CD14-positive monocyte (primary cell): ENCODE data around the gene TMEM38A. TPM values are rescaled to one million over a fixed set of nuclear protein-coding genes. Genes with fewer than 3 reads are reported as not detected.

Source experiments
- DNase-seq, 3 donors: peaks; one replicate each; pipeline ENCODE4 v3.0.0-alpha.2; 2011 to 2022
- H2AFZ ChIP-seq: 2 replicates; pipeline ENCODE4 v1.6.0; 2012; ENCODE audit warnings: mild to moderate bottlenecking, low read depth, low read length, inconsistent platforms; ENCODE audit not compliant: insufficient read depth, poor library complexity, severe bottlenecking
- H3K27ac ChIP-seq, 2 donors: 1 replicate in 1 of 2; 2 replicates in 1 of 2; pipeline ENCODE4 v1.5.1; 2012 to 2013; ENCODE audit warnings: low read length in 2 of 2, control low read depth in 1 of 2, inconsistent platforms in 1 of 2, low read depth in 1 of 2, mild to moderate bottlenecking in 1 of 2
- H3K27me3 ChIP-seq, 2 donors: one replicate each; pipeline versions ENCODE4 v1.6.0 to v1.6.1; 2011 to 2013; ENCODE audit warnings: low read length in 2 of 2; ENCODE audit not compliant: control insufficient read depth in 2 of 2, insufficient read depth in 2 of 2
- H3K36me3 ChIP-seq, 2 donors: replicated peaks in 1 of 2; 1 replicate in 1 of 2; 2 replicates in 1 of 2; pipeline versions ENCODE4 v1.5.1 to v1.6.1; 2012 to 2013; ENCODE audit warnings: low read length in 2 of 2, control low read depth in 1 of 2, inconsistent platforms in 1 of 2, mild to moderate bottlenecking in 1 of 2; ENCODE audit not compliant: insufficient read depth in 2 of 2, control insufficient read depth in 1 of 2
- H3K4me1 ChIP-seq, 2 donors: 1 replicate in 1 of 2; 2 replicates in 1 of 2; pipeline versions ENCODE4 v1.5.1 to v1.6.1; 2012 to 2013; ENCODE audit warnings: low read length in 2 of 2, control low read depth in 1 of 2, inconsistent platforms in 1 of 2, mild to moderate bottlenecking in 1 of 2, moderate library complexity in 1 of 2; ENCODE audit not compliant: insufficient read depth in 2 of 2, control insufficient read depth in 1 of 2
- H3K4me2 ChIP-seq: replicated peaks from 2 replicates; pipeline ENCODE3; 2012; ENCODE audit warnings: low read length, moderate library complexity, mild to moderate bottlenecking; ENCODE audit not compliant: poor library complexity, severe bottlenecking; ENCODE audit errors: extremely low read depth
- H3K4me3 ChIP-seq, 3 experiments: fragments of 200-600 bp in 1 of 3; sonication (generic) in 1 of 3; replicated peaks in 1 of 3; 1 replicate in 2 of 3; 2 replicates in 1 of 3; pipeline ENCODE4 v1.5.1; 2011 to 2013; ENCODE audit warnings: low read length in 3 of 3, mild to moderate bottlenecking in 3 of 3, control low read depth in 2 of 3, low read depth in 2 of 3, inconsistent platforms in 1 of 3, moderate library complexity in 1 of 3
- H3K79me2 ChIP-seq: 2 replicates; pipeline ENCODE4 v1.6.0; 2012; ENCODE audit warnings: mild to moderate bottlenecking, control low read depth, inconsistent platforms, low read length, moderate library complexity; ENCODE audit not compliant: insufficient read depth
- H3K9ac ChIP-seq: 2 replicates; pipeline ENCODE4 v1.6.0; 2017; ENCODE audit warnings: low read length, mild to moderate bottlenecking; ENCODE audit not compliant: insufficient read depth, poor library complexity, severe bottlenecking
- H3K9me3 ChIP-seq, 2 donors: replicated peaks in 1 of 2; 1 replicate in 1 of 2; 2 replicates in 1 of 2; pipeline versions ENCODE4 v1.5.1 to v1.6.1; 2012 to 2013; ENCODE audit warnings: low read length in 2 of 2, control low read depth in 1 of 2; ENCODE audit not compliant: control insufficient read depth in 1 of 2, insufficient read depth in 1 of 2
- H4K20me1 ChIP-seq: 2 replicates; pipeline ENCODE4 v1.6.0; 2012; ENCODE audit warnings: mild to moderate bottlenecking, low read length, control low read depth, moderate library complexity; ENCODE audit not compliant: insufficient read depth
- H3K27ac Mint-ChIP-seq, 7 donors: one replicate each; pipeline ENCODE4 v1.8.0; 2020; ENCODE audit warnings: mild to moderate bottlenecking in 7 of 7, mixed read lengths in 7 of 7, moderate library complexity in 6 of 7, inconsistent platforms in 2 of 7
- H3K27me3 Mint-ChIP-seq, 3 donors: one replicate each; pipeline ENCODE4 v1.8.0; 2021 to 2022; ENCODE audit warnings: low read depth in 3 of 3, mild to moderate bottlenecking in 3 of 3, mixed read lengths in 3 of 3, moderate library complexity in 3 of 3, inconsistent platforms in 1 of 3
- H3K36me3 Mint-ChIP-seq, 2 donors: one replicate each; pipeline ENCODE4 v1.8.0; 2020; ENCODE audit warnings: mixed read lengths in 2 of 2, inconsistent platforms in 1 of 2, mild to moderate bottlenecking in 1 of 2
- H3K4me1 Mint-ChIP-seq: one replicate; pipeline ENCODE4 v1.8.0; 2020; ENCODE audit warnings: mild to moderate bottlenecking, mixed read lengths
- H3K4me3 Mint-ChIP-seq, 2 donors: one replicate each; pipeline ENCODE4 v1.8.0; 2020; ENCODE audit warnings: mild to moderate bottlenecking in 2 of 2, mixed read lengths in 2 of 2, moderate library complexity in 1 of 2
- H3K9me3 Mint-ChIP-seq, 7 donors: one replicate each; pipeline ENCODE4 v1.8.0; 2020 to 2022; ENCODE audit warnings: mixed read lengths in 7 of 7, mild to moderate bottlenecking in 6 of 7, moderate library complexity in 6 of 7, inconsistent platforms in 2 of 7
- CTCF ChIP-seq: fragments of 200-600 bp; IDR thresholded peaks from one replicate; pipeline ENCODE4 v1.8.0; 2022; ENCODE audit warnings: antibody characterized with exemption, mild to moderate bottlenecking
- WGBS: methylation state at CpG from one replicate; pipeline ENCODE4 v1.1.5; 2013; ENCODE audit warnings: missing lambda C conversion rate; ENCODE audit not compliant: insufficient coverage; 5-methylcytosine and 5-hydroxymethylcytosine counted together
- intact Hi-C, 2 donors: fragments of 100-400 bp; cut with micrococcal nuclease; formaldehyde crosslinking; loops; one replicate each; pipeline versions ENCODE4 v1.15.0 to v1.15.1; 2023
- polyA plus RNA-seq, 3 donors: library from polyadenylated mRNA; depleted of rRNA in 1 of 3; unstranded in 2 of 3; stranded (reverse) in 1 of 3; fragments of 300-500 nt in 2 of 3; fragments of >200 nt in 1 of 3; fragmentation: Illumina TruSeq in 2 of 3; gene quantifications; 1 replicate in 2 of 3; 2 replicates in 1 of 3; pipeline ENCODE4 v1.2.3, GENCODE V29; 2012 to 2021

TMEM38A gene
- polyA plus RNA-seq, 3 donors, result 8.5 to 21.6 (median 10.6) TPM

GRCh38 chr19:16676101-16676798, 15.3 kb downstream of the TMEM38A start:
- Histone ChIP-seq H3K79me2 (peaks cover 9% of the 10 kb centered on the region), H3K9me3 (peaks cover 8 to 10% of the 10 kb centered on the region in 2 donors), H3K4me3 (peak overlapping the region in 1 of 3 experiments; percentile 46), H4K20me1 (no peaks in the 10 kb centered on the region), H3K27ac (peak overlapping the region; percentile 26 to 76), H3K4me2 (peak overlapping the region; percentile 47), H2AFZ (no peak overlapping the region), H3K9ac (no peak overlapping the region), H3K36me3 (peaks cover 4 to 18% of the 10 kb centered on the region in 2 donors), H3K27me3 (no peaks in the 10 kb centered on the region), H3K4me1 (peaks cover 50 to 77% of the 10 kb centered on the region in 2 donors)
- Mint-ChIP-seq H3K4me1 (peaks cover 51% of the 10 kb centered on the region), H3K36me3 (peaks cover 14 to 30% of the 10 kb centered on the region in 2 donors), H3K27ac (peak overlapping the region; percentile 55 to 92 (median 81)), H3K9me3 (peaks cover 5 to 14% (median 11%) of the 10 kb centered on the region in 7 donors), H3K27me3 (peaks cover 2% of the 10 kb centered on the region in 3 donors), H3K4me3 (peak overlapping the region; percentile 32 to 35)
- no peak for DNase-seq
- WGBS, result 81% methylated on average over 4 of the region's 15 CpGs
- intact Hi-C loops, result no loop called here
- TF ChIP-seq CTCF, result no peak

DNA sequence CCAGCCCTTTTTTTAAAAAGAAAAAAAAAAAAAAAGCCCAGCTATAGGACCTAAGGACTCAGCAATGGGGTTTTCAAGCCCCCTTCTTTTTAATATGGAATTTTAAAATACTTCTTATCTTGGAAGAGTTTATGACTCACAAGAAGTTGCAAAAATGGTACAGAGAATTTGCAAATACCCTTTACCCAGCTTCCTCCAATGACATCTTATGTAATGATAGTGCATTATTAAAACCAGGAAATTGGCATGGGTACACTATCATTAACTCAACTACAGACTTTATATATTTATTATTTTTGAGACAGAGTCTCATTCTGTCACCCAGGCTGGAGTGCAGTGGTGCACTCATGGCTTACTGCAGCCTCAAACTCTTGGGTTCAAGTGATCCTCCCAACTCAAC, 16.1 kb downstream of the TMEM38A start:
- peaks cover 8 to 15% of the 10 kb centered on the region in 2 donors for H3K9me3 ChIP-seq
- H3K27ac ChIP-seq, result peak overlapping the region; percentile 26 to 76
- no peak overlapping the region for H3K4me2 ChIP-seq
- intact Hi-C loops, result no loop called here
- peaks cover 46% of the 10 kb centered on the region for H3K4me1 Mint-ChIP-seq
- H3K27me3 ChIP-seq, result no peaks in the 10 kb centered on the region
- H3K36me3 ChIP-seq, result peaks cover 4 to 26% of the 10 kb centered on the region in 2 donors
- H3K4me1 ChIP-seq, result peaks cover 50 to 72% of the 10 kb centered on the region in 2 donors
- H3K9ac ChIP-seq, result no peak overlapping the region
- peak overlapping the region in 1 of 3 experiments; percentile 46 for H3K4me3 ChIP-seq
- peaks cover 4% of the 10 kb centered on the region for H3K79me2 ChIP-seq
- H3K4me3 Mint-ChIP-seq, result no peak overlapping the region
- no peak for TF ChIP-seq CTCF
- H3K9me3 Mint-ChIP-seq, result peaks cover 12 to 20% (median 17%) of the 10 kb centered on the region in 7 donors
- H3K27me3 Mint-ChIP-seq, result peaks cover 2 to 7% (median 4%) of the 10 kb centered on the region in 3 donors
- DNase-seq, result peak; percentile 49 to 76 (median 70)
- H2AFZ ChIP-seq, result no peak overlapping the region
- no peaks in the 10 kb centered on the region for H4K20me1 ChIP-seq
- H3K27ac Mint-ChIP-seq, result peak overlapping the region; percentile 59 to 92 (median 81)
- peaks cover 18 to 32% of the 10 kb centered on the region in 2 donors for H3K36me3 Mint-ChIP-seq
